NCI-H1105 (cell line): Measurements from ENCODE around the gene SLC8B1.
"Not testable (repeated sequence)": the region's sequence is repeated elsewhere in the genome, so short reads cannot be mapped to it uniquely, and the experiment has no call there.

ENCODE experiments used
- DNase-seq: peaks from one replicate; lab custom pipeline; 2025; lab: John Stamatoyannopoulos, UW

Gene SLC8B1

GRCh38 chr12:113354192-113354591, 19.3 kb upstream of the SLC8B1 start:
- not testable (repeated sequence) for DNase-seq

GRCh38 chr12:113351089-113351488, 16.2 kb upstream of the SLC8B1 start:
- no peak for DNase-seq

- DNase-seq = no peak
Measured at GRCh38 chr12:113348849-113349536, 14.1 kb upstream of the SLC8B1 start.

GRCh38 chr12:113347892-113348291, 13.0 kb upstream of the SLC8B1 start:
- no peak for DNase-seq

- DNase-seq = no peak
Measured at GRCh38 chr12:113347107-113347506, 12.2 kb upstream of the SLC8B1 start.

GRCh38 chr12:113346353-113346752, 11.4 kb upstream of the SLC8B1 start:
- DNase-seq = no peak

- no peak for DNase-seq
Measured at GRCh38 chr12:113345318-113345717, 10.4 kb upstream of the SLC8B1 start.

GRCh38 chr12:113341535-113341934, 6.6 kb upstream of the SLC8B1 start:
- no peak for DNase-seq

GRCh38 chr12:113340061-113340460, 5.2 kb upstream of the SLC8B1 start:
- DNase-seq = no peak

- DNase-seq = no peak
Measured at GRCh38 chr12:113339540-113339939, 4.6 kb upstream of the SLC8B1 start.

- no peak for DNase-seq
Measured at GRCh38 chr12:113333877-113334785, 778 bp downstream of the SLC8B1 start.

GRCh38 chr12:113333418-113333750, 1.5 kb downstream of the SLC8B1 start:
- DNase-seq = no peak

GRCh38 chr12:113332688-113333417, 2.1 kb downstream of the SLC8B1 start:
- no peak for DNase-seq

- DNase-seq = no peak
Measured at GRCh38 chr12:113330505-113330904, 4.4 kb downstream of the SLC8B1 start.

- no peak for DNase-seq
Measured at GRCh38 chr12:113329791-113330417, 5.0 kb downstream of the SLC8B1 start.

- no peak for DNase-seq
Measured at GRCh38 chr12:113329022-113329790, 5.7 kb downstream of the SLC8B1 start.

- DNase-seq = no peak
Measured at GRCh38 chr12:113328368-113328889, 6.5 kb downstream of the SLC8B1 start.

GRCh38 chr12:113326775-113327395, 8.0 kb downstream of the SLC8B1 start:
- DNase-seq = no peak

- DNase-seq = no peak
Measured at GRCh38 chr12:113325916-113326315, 9.0 kb downstream of the SLC8B1 start.

GRCh38 chr12:113322343-113322742, 12.6 kb downstream of the SLC8B1 start:
- DNase-seq = no peak

- no peak for DNase-seq
Measured at GRCh38 chr12:113320401-113320800, 14.5 kb downstream of the SLC8B1 start.
